ENCODE measurements around the gene PLCXD1.
"Not testable (repeated sequence)": the region's sequence is repeated elsewhere in the genome, so short reads cannot be mapped to it uniquely, and the experiment has no call there.

PLCXD1 gene

DNA sequence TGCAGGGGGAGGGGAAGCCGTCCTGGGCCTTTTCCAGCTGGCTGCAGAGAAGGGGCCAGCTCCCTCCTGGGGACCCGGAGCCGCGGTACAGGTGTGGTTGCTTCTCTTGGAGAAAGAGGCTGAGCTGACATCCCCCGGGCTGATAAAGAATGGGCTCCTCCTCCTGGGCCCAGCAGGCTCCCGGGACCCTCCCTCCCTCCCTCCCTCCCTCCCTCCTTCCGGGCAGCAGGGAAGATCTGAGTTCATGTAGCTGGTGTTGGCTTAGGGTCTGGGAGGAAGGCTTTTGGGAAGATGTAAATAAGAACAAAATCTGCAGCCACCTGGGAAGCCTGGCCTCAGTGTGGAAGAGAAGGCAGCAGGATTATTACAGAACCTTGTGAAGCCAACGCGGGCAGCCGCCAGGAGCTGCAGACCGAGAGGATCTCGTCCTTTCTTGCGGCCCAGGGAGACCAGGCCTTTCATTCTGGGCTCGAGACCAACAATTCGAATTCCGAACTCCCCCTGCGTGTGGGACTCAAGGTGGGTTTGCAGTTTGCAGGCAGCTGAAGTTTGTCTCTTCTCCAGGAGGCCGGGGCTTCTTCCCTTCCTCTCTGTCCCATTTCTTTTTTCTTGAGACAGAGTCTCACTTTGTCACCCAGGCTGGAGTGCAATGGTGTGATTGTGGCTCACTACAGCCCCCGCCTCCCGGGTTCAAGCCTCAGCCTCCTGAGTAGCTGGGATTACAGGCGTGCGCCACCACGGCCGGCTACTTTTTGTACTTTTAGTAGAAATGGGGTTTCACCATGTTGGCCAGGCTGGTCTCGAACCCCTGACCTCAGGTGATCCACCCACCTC is at the start of gene PLCXD1:
Gene PLCXD1 (plus strand): TSS at position 216 of the 834 bp plus-strand sequence. CDS start 2,807 bp downstream, outside the sequence.
- no peak for DNase-seq (ENCODE audit: low read depth, low spot score)

DNA sequence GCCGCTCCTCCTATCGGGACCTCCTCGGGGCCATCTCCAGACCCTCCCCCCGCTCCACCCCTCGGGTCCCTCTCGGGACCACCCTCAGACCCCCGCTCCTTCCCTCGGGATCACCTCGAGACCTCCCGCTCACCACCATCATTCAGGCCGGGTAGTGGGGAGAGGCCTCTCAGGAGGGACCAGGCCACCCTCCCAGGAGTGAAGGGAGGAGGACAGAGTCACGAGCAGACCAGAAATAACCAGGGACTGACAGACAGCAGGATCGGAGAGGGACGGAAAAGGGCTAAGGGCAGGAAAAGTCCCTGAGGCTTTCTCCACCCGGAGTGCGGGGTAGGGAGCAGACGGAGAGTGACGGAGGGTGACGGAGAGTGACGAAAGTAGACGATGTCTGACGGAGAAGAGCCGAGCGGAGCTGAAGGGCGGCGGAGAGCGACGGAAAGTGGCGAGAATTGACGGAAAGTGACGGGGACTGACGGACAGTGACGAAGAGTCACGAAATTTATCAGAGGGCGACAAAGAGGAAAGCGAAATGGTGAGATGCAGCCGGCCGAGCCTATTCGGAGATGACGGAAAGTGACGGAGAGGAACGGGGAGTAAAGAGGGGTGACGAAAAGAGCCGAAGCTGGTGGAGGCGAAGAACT is 49.4 kb upstream of the PLCXD1 start:
- not testable (repeated sequence) for DNase-seq (ENCODE audit: low read depth, low spot score)

- DNase-seq (ENCODE audit: low read depth, low spot score) = not testable (repeated sequence)
These were observed 48.9 kb upstream of the PLCXD1 start for GRCh38 chrX:232278-232655.

DNA sequence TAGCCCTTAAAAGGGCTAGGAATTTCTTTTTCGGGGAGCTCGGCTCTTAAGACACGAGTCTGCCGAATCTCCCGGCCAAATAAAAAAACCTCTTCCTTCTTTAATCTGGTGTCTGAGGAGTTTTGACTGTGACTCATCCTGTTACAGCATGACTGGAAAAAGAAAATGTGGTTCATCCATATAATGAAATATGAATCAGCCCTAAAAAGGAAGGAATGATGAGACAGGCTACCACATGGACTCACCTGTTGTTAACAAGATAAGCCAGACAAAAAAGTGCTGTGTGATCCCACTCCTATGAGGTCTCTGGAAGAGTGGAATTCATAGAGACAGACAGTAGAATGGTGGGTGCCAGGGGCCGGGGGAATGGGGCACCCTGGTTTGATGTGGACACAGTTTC is 45.0 kb upstream of the PLCXD1 start:
- not testable (repeated sequence) for DNase-seq (ENCODE audit: low read depth, low spot score)

GRCh38 chrX:250965-251364 is 30.2 kb upstream of the PLCXD1 start:
- no peak for DNase-seq (ENCODE audit: low read depth, low spot score)

DNA sequence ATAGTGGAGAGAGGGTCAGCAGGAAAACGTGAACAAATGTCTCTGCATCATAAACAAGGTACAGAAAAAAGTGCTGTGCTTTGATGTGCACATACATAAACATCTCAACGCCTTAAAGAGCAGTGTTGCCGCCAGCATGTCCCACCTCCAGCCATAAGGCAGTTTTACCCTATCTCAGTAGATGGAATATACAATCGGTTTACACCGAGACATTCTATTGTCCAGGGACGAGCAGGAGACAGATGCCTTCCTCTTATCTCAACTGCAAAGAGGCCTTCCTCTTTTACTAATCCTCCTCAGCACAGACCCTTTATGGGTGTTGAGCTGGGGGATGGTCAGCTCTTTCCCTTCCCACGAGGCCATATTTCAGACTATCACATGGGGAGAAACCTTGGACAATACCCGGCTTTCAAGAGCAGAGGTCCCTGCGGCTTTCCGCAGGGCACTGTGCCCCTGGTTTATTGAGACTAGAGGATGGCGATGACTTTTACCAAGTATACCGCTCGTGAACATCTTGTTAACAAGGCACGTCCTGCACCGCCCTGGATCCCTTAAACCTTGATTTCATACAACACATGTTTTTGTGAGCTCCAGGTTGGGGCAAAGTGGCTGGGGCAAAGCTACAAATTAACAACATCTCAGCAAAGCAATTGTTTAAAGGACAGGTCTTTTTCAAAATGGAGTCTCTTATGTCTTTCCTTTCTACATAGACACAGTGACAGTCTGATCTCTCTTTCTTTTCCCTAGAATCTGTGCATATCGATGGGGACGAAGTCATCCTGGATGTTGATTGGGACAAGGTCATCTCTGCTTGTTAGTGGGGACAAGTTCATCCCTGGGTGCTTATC is 29.6 kb upstream of the PLCXD1 start:
- not testable (repeated sequence) for DNase-seq (ENCODE audit: low read depth, low spot score)

- DNase-seq (ENCODE audit: low read depth, low spot score) = no peak
These were observed 28.8 kb upstream of the PLCXD1 start for GRCh38 chrX:252244-252956.

DNA sequence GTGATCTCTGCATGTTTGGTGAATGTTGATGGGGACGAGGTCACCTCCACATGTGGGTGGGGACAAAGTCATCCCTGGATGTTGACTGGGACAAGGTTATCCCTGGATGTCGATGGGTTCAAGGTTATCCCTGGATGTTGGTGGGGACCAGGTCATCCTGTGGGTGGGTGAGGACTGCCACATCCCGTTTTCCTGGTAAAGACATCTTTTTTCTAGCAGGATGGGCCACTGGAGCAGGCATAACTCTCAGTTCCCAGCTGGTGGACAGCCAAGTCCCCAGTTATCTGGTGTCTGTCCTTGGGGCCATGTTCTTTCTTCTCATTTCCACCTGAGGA is 28.3 kb upstream of the PLCXD1 start:
- no peak for DNase-seq (ENCODE audit: low read depth, low spot score)

DNA sequence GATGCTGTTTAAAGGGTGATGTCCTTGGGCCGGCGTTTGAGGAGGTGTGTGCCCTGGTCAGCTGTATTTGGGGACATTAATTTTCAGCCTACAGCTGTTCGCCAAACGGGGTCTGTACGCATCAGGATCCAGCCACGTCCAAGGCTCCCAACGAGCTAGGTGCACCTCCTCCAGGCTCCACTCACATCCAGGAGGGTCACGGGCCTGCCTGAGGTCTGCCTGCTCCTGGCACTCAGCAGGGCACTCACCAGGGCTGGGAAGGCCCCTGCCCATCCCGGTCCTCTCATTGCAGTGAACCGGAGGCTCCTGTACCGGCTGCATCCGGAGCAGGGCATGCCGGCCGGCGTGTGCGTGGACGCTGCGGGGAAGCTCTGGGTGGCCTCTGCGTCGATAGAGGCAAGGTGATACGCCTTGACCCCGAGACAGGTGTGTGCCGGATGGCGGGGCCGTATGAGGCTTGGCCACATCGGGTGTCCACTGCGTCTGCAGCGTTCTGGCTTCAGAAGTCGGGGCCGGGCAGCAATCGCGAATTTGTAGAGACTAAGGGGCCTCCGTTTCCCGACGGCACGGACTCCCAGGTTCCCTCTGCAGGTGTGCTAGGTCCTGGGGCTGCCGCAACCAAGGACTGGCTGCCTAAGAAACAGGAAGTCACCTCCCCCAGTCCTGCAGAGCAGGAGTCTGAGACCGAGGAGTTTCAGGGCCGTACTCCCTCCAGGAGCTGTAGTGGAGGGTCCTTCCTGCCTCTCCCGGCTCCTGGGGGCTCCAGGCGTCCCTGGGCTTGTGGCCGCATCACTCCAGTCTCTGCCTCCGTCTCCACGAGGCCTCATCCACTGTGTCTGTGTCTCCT is 27.5 kb upstream of the PLCXD1 start:
- no peak for DNase-seq (ENCODE audit: low read depth, low spot score)

GRCh38 chrX:254630-255215 is 26.5 kb upstream of the PLCXD1 start:
- DNase-seq (ENCODE audit: low read depth, low spot score) = no peak

DNA sequence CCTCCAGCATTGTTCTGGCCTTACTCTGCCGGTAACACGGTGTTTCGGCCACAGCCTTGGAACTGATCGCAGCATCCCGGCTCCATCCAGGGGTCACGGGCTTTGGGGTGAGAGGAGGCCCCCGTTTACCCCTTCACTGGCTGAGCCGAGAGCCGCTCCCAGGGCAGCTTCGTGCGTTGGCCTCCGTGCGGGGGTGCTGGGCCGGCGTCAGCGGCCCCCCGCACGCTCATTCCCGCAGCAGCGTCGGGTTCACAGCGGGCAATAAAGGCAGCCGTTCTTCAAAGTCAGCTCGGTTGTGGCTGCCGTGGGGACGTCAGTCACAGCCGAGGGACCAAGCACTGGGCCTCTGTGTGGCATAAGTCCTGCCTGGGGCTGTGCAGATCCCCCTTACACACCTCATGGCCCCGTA is 25.3 kb upstream of the PLCXD1 start:
- no peak for DNase-seq (ENCODE audit: low read depth, low spot score)

DNA sequence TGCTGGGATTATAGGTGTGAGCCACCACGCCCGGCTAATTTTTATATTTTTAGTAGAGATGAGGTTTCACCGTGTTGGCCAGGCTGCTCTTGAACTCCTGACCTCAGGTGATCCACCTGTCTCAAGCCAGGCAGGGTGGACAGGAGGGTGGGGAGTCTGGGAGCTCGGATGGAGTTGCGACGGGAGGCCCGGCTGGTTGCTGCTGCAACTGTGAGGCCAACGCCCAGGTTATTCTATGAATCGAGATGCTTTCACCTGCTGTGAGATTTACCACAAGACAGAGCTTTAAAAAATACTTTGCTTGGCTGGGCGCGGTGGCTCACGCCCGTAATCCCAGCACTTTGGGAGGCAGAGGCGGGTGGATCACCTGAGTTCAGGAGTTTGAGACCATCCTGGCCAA is 24.1 kb upstream of the PLCXD1 start:
- not testable (repeated sequence) for DNase-seq (ENCODE audit: low read depth, low spot score)

DNA sequence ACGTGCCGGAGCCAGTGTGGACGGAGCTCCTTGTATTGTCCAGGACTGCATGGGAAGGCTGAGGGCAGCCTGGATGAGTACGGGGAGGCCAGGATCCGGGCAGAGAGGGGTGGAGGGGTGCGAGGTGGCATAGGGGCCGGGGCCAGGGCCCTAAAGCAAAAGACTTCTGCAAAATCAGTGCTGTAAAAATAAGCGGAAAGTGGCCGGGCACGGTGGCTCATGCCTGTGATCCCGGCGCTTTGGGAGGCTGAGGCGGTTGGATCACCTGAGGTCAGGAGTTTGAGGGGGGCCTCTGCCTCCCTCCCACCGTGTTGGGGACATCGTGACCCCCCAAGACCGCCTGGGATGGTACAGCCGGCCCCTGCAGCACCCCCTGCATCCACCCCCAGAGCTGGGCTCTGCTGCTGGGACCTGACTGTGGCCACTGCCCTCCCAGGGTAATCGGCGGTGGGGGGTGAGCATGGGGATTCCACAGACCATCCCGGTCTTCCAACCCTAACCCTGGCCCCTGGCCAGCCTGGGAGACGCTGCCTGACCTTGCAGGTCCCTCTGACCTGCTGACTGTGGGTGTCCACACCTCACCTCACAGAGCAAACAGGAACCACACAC is 23.4 kb upstream of the PLCXD1 start:
- DNase-seq (ENCODE audit: low read depth, low spot score) = no peak

DNA sequence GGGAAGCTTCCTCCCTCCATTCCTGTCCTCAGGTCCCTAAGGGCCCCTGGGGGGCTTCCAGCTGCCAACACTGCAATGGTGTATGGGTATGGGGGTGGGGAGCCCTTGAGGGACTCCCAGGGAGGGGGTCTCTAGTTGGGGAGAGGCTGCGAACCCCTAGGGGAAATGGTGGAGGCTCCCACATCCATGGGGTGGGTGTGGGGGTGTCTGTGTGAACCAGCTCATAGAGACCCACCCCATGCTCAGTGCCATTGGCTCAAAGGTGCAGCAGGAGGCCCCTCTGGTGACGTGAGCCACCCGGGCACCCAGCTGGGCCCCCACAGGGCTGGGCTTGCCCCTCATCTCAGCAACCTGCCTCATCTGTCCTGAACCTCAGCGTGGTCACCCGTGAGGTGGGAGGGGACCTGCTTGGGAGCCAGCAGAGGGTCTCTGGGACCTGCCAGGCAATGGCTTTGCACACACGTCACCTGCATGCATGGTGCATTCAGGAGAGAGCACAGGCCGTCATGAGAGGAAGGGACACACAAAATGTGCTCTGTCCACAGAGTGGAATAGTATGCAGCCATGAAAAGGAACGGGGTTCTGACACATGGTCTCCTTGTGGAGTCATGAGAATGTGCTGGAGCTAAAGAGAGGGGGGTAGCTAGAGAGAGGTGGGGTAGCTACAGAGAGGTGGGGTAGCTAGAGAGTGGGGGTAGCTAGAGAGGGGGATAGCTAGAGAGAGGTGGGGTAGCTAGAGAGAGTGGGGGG is 22.7 kb upstream of the PLCXD1 start:
- no peak for DNase-seq (ENCODE audit: low read depth, low spot score)

DNA sequence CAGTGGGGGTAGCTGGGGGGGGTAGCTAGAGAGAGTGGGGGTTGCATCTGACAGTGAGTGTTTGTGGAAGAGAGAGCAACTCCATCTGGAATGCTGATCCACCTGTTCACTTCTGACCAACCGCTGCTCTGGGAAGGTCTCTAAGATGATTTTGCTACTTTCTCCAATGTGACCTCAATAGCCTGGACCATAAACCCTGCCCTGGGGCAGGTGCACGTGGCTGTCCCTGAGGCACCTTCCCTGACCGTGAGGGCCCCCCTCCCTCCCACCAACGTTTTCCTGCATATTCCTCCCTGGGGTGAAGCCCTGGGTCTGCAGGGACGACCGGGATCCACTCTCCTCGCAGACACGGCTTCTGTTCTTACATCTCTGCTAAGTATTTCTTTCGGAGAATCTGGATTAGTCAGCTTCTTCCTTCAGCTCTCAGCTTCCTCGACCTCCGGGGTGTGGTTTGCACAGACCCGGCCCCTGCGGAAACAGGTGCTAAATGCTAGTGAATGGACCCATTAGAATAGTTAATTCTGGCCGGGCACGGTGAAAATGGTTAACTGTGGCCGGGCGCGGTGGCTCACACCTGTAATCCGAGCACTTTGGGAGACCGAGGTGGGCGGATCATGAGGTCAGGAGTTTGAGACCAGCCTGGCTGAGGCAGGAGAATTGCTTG is 21.4 kb upstream of the PLCXD1 start:
- DNase-seq (ENCODE audit: low read depth, low spot score) = no peak

GRCh38 chrX:261167-261918 is 19.8 kb upstream of the PLCXD1 start:
- no peak for DNase-seq (ENCODE audit: low read depth, low spot score)

DNA sequence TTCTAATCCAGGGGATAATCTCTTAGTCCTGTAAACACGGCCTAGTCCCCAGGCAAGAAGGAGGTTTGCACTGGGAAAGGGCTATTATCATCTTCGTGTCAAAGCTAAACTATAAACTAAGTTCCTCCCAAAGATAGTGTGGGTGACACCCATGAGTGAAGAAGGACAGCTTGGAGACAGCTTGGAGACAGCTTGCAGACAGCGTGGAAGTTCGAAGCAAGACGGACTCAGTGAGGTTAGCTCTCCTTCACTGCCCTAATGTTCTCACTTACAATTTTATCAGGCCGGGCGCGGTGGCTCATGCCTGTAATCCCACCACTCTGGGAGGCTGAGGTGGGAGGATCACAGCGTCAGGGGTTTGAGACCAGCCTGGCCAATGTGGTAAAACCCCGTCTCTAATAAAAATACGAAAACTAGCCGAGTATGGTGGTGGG is 19.2 kb upstream of the PLCXD1 start:
- DNase-seq (ENCODE audit: low read depth, low spot score) = no peak

- no peak for DNase-seq (ENCODE audit: low read depth, low spot score)
These were observed 18.7 kb upstream of the PLCXD1 start for GRCh38 chrX:262381-262909.

All from activated naive CD8-positive, alpha-beta T cell treated with anti-CD3 and anti-CD28 coated beads, Interleukin-2, amount 50 U/mL, for 16 hours (primary cell).